Keratinocyte (primary cell): ENCODE data around the gene AHCYL2. TPM values are rescaled to one million over a fixed set of nuclear protein-coding genes. Genes with fewer than 3 reads are reported as not detected.
A peak's percentile ranks its signal among the peaks of the same experiment; 100 is the strongest.

Experiments used
- DNase-seq: peaks from one replicate; pipeline ENCODE4 v3.0.0-alpha.2; 2011; ENCODE audit warnings: low read depth, missing footprints, low spot score
- FAIRE-seq: peaks from 2 replicates; lab custom pipeline; 2011; peaks lifted over from hg19 to GRCh38; lab: Jason Lieb, UNC
- H2AFZ ChIP-seq: 2 replicates; pipeline ENCODE4 v1.6.0; 2012; ENCODE audit warnings: low read length, control low read depth, inconsistent platforms; ENCODE audit not compliant: control insufficient read depth
- H3K27ac ChIP-seq: 2 replicates; pipeline ENCODE4 v1.5.1; 2011; ENCODE audit warnings: low read length; ENCODE audit not compliant: control insufficient read depth, insufficient read depth
- H3K27me3 ChIP-seq: 3 replicates; pipeline ENCODE4 v1.6.0; 2011; ENCODE audit warnings: low read length; ENCODE audit not compliant: control insufficient read depth, insufficient read depth; ENCODE audit errors: extremely low read depth
- H3K36me3 ChIP-seq, 2 experiments: 2 replicates in 1 of 2; 3 replicates in 1 of 2; pipeline ENCODE4 v1.5.1; 2011; ENCODE audit warnings: low read length in 2 of 2, mild to moderate bottlenecking in 1 of 2; ENCODE audit not compliant: control insufficient read depth in 2 of 2, insufficient read depth in 2 of 2; ENCODE audit errors: extremely low read depth in 1 of 2
- H3K4me1 ChIP-seq: 3 replicates; pipeline ENCODE4 v1.5.1; 2011; ENCODE audit warnings: low read length; ENCODE audit not compliant: control insufficient read depth, insufficient read depth; ENCODE audit errors: extremely low read depth
- H3K4me2 ChIP-seq: 3 replicates; pipeline ENCODE4 v1.6.0; 2011; ENCODE audit warnings: low read depth, low read length; ENCODE audit not compliant: control insufficient read depth, insufficient read depth; ENCODE audit errors: extremely low read depth
- H3K4me3 ChIP-seq, 3 experiments: fragments of 200-600 bp in 1 of 3; sonication (generic) in 1 of 3; 2 replicates in 2 of 3; 3 replicates in 1 of 3; pipeline ENCODE4 v1.5.1; 2011 to 2016; ENCODE audit warnings: low read length in 3 of 3, mild to moderate bottlenecking in 3 of 3, control low read depth in 2 of 3, inconsistent platforms in 1 of 3, low read depth in 1 of 3, mixed read lengths in 1 of 3, mixed run types in 1 of 3, moderate library complexity in 1 of 3; ENCODE audit not compliant: control insufficient read depth in 2 of 3, insufficient read depth in 2 of 3; ENCODE audit errors: extremely low read depth in 1 of 3
- H3K79me2 ChIP-seq: 2 replicates; pipeline ENCODE4 v1.6.0; 2012; ENCODE audit warnings: low read length; ENCODE audit not compliant: control insufficient read depth, insufficient read depth
- H3K9ac ChIP-seq: 3 replicates; pipeline ENCODE4 v1.6.0; 2011; ENCODE audit warnings: low read length; ENCODE audit not compliant: control insufficient read depth, insufficient read depth; ENCODE audit errors: extremely low read depth
- H3K9me1 ChIP-seq: 3 replicates; pipeline ENCODE4 v1.6.0; 2011; ENCODE audit warnings: low read length; ENCODE audit not compliant: control insufficient read depth, insufficient read depth; ENCODE audit errors: extremely low read depth
- H3K9me3 ChIP-seq: 2 replicates; pipeline ENCODE4 v1.5.1; 2012; ENCODE audit warnings: low read depth, low read length; ENCODE audit not compliant: control insufficient read depth
- H4K20me1 ChIP-seq: 3 replicates; pipeline ENCODE4 v1.6.0; 2011; ENCODE audit warnings: low read length; ENCODE audit not compliant: control insufficient read depth, insufficient read depth; ENCODE audit errors: extremely low read depth
- EZH2 ChIP-seq: IDR thresholded peaks from one replicate; pipeline ENCODE4 v1.6.1; 2012; ENCODE audit warnings: inconsistent platforms, mild to moderate bottlenecking, low read length, moderate library complexity
- dilution Hi-C: fragments of 300-500 bp; cut with MboI; formaldehyde crosslinking; loops from one replicate; pipeline ENCODE4 v1.7.0; 2020; ENCODE audit warnings: low sequenced_read_pairs; ENCODE audit not compliant: extremely low pct_ligation_motif_present
- polyA plus RNA-seq, 5 experiments: library from polyadenylated mRNA; depleted of rRNA in 3 of 5; stranded (reverse) in 3 of 5; stranded (forward) in 1 of 5; unstranded in 1 of 5; fragments of >200 nt; gene quantifications; 1 replicate in 1 of 5; 2 replicates in 3 of 5; 3 replicates in 1 of 5; pipeline versions ENCODE4 v1.2.1 to v1.2.3, GENCODE V29; 2011 to 2012; ENCODE audit warnings: missing spikeins in 2 of 5, low read depth in 1 of 5, low replicate concordance in 1 of 5
- TF ChIP-seq, protein P1 (sequence below), 3 experiments: IDR thresholded peaks in 1 of 3; conservative IDR thresholded peaks in 1 of 3; optimal IDR thresholded peaks in 1 of 3; 2 replicates in 2 of 3; 3 replicates in 1 of 3; pipeline versions ENCODE3 to v1.5.1; 2011; ENCODE audit warnings: low read length in 3 of 3, mild to moderate bottlenecking in 3 of 3, moderate library complexity in 2 of 3, control low read depth in 1 of 3, inconsistent platforms in 1 of 3; ENCODE audit not compliant: insufficient read depth in 2 of 3; ENCODE audit errors: extremely low read depth in 1 of 3

AHCYL2 gene
- polyA plus RNA-seq, 1 donor (not counting 4 experiments of a cell fraction or from before 2014, with no cell fraction given) = 32.8 TPM

DNA sequence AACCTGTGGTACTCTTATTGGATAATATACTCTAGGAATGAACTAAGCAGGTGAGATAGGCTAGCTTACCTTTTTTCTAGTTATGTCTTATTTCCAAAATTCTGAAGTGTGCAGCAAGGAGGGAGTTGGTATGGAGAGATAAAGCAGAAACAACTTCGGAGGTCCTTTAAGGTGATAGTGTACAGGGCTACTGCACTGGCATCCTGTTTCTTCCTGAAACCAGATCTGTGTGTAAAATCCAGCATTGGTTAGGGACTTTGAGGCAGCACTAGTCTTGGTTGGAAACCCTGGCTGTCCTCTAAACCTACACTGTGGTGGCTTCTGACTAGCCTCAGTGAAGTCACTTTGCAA is 142.5 kb downstream of the AHCYL2 start:
- TF ChIP-seq, protein P1, sequence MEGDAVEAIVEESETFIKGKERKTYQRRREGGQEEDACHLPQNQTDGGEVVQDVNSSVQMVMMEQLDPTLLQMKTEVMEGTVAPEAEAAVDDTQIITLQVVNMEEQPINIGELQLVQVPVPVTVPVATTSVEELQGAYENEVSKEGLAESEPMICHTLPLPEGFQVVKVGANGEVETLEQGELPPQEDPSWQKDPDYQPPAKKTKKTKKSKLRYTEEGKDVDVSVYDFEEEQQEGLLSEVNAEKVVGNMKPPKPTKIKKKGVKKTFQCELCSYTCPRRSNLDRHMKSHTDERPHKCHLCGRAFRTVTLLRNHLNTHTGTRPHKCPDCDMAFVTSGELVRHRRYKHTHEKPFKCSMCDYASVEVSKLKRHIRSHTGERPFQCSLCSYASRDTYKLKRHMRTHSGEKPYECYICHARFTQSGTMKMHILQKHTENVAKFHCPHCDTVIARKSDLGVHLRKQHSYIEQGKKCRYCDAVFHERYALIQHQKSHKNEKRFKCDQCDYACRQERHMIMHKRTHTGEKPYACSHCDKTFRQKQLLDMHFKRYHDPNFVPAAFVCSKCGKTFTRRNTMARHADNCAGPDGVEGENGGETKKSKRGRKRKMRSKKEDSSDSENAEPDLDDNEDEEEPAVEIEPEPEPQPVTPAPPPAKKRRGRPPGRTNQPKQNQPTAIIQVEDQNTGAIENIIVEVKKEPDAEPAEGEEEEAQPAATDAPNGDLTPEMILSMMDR (optimal IDR thresholded peaks at IDR 0.05 in 1 of 3, IDR thresholded peaks at IDR 0.05 in 1 of 3, conservative IDR thresholded peaks at IDR 0.05 in 1 of 3; ENCODE audit: extremely low read depth in 1 of 3, insufficient read depth in 2 of 3, low read length in 3 of 3) = no peak
- Histone ChIP-seq H3K9me1 (no peaks in the 10 kb centered on the region), H3K4me2 (peak overlapping the region; percentile 52), H4K20me1 (no peaks in the 10 kb centered on the region), H3K79me2 (no peaks in the 10 kb centered on the region), H3K9ac (no peak overlapping the region), H2AFZ (no peak overlapping the region), H3K27ac (no peak overlapping the region), H3K36me3 (no peaks in the 10 kb centered on the region), H3K4me3 (no peak overlapping the region), H3K27me3 (no peaks in the 10 kb centered on the region), H3K9me3 (no peaks in the 10 kb centered on the region), H3K4me1 (peaks cover 6% of the 10 kb centered on the region)
- FAIRE-seq = no peak
- dilution Hi-C loops = no loop called here
- DNase-seq = no peak

DNA sequence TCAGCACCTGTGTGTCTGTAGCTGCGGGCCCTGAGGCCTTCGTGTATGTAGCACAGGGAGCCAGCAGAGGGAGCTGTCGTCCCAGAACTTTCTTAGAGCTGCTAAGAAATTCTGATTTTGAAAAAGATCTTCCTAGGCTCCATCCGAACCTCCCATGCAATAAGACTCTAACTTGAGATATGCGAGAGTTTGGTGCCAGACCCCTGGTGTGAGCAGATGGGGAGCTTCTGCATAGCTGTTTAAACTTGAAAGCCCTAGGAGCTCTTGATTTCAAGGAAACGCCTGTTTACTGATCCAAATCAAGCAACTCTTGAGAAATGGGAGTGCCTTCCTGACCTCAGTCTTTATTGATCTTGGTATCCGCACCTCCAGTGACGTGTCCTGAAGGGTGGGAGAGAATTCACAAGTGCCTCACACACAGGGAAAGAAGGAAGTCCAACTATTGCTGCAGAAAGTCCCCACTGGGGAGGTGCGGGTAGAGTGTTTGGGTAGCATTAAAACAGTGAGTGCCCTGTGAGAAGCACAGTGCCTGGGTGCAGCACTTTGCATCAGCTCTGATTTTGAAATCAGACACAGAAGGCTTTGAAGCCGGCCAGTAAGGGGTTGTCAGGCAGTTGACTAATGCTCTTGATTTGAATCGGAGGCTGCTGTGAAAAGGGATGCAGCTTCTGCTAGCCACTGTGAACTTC is 143.0 kb downstream of the AHCYL2 start:
- H3K27me3 ChIP-seq = no peaks in the 10 kb centered on the region
- H3K79me2 ChIP-seq = no peaks in the 10 kb centered on the region
- H3K9me1 ChIP-seq = no peaks in the 10 kb centered on the region
- H3K9ac ChIP-seq = no peak overlapping the region
- no peak for TF ChIP-seq EZH2
- TF ChIP-seq, protein P1 (optimal IDR thresholded peaks at IDR 0.05 in 1 of 3, IDR thresholded peaks at IDR 0.05 in 1 of 3, conservative IDR thresholded peaks at IDR 0.05 in 1 of 3; ENCODE audit: extremely low read depth in 1 of 3, insufficient read depth in 2 of 3, low read length in 3 of 3) = peak; percentile 81 to 94 (median 85)
- H3K4me3 ChIP-seq = no peak overlapping the region
- no peaks in the 10 kb centered on the region for H4K20me1 ChIP-seq
- H2AFZ ChIP-seq = peak overlapping the region; percentile 13
- H3K4me2 ChIP-seq = peak overlapping the region; percentile 52
- no peak overlapping the region for H3K27ac ChIP-seq
- dilution Hi-C loops = no loop called here
- peak; percentile 85 for FAIRE-seq
- no peaks in the 10 kb centered on the region for H3K9me3 ChIP-seq
- no peaks in the 10 kb centered on the region for H3K36me3 ChIP-seq
- H3K4me1 ChIP-seq = peaks cover 6% of the 10 kb centered on the region
- DNase-seq = peak; percentile 2
